Effector CD4-positive, alpha-beta T cell (primary cell): ENCODE data around the gene OPN1MW.
"Not testable (repeated sequence)": the region's sequence is repeated elsewhere in the genome, so short reads cannot be mapped to it uniquely, and the experiment has no call there.

Experiments used
- DNase-seq: peaks from one replicate; pipeline ENCODE4 v3.0.0-alpha.2; 2020

Gene OPN1MW

GRCh38 chrX:154211057-154211456, 28.7 kb downstream of the OPN1MW start:
- DNase-seq = not testable (repeated sequence)

DNA sequence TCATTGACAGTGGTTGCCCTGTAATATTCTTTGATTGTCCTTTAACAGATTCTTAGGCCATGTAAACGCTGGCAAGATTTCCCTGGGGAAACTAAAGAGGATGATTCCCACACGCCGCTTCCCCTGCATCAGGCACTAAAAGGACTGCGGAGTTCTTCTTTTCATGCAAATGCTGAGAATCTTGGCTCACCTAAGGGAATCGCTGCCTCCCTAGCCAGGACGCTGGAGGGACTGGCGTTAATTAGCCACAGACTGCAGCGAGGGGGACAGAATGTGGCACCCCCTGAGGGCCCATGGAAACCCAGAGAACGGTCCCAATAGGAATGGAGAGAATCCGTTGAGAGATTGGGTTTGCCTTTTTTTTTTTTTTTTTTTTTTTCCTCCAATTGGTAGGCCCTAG, 29.1 kb downstream of the OPN1MW start:
- not testable (repeated sequence) for DNase-seq

- not testable (repeated sequence) for DNase-seq
Observed at GRCh38 chrX:154219456-154219855, 37.1 kb downstream of the OPN1MW start, which contains the start of gene OPN1MW2. Gene OPN1MW2 (plus strand): TSS chrX:154219756. CDS start chrX:154219816, 60 bp downstream.

DNA sequence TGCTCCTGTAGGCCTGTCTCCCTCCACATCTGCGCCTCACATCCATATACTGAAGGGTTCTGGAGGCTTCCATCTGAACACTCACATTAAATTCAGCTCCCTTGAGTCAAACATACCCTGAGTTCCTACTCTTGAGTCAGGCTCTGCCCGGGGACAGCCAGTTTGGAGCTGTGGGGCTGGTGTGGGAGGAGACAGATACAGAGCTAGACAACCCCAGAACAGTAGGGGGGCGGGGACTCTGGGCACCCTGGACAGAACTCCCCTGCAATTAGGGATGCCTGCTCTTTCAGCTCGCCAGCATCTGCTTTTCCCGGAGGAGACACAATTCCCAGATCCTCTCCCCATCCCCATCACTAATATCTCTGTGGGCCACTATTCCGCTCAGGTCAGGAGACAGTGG, 42.9 kb downstream of the OPN1MW start:
- DNase-seq = not testable (repeated sequence)

DNA sequence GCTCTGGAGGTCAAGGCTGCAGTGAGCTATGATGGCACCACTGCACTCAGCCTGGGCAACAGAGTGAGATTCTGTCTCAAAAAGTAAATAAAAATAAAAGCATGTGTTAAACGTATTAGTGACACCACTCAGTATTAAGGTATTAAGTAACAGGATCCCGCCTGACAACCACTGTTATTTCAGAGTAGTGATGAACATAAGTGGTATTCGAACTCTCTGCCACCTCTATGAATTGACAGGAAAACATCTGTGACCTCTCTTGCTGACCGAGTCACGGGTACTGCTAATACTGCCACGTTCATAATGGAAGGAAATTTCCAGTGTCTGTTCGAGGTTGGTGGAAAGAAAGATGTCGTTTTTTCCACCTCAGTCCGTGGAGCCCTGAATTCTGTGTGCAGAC, 44.3 kb downstream of the OPN1MW start:
- DNase-seq = not testable (repeated sequence)

GRCh38 chrX:154231443-154231842, 49.0 kb downstream of the OPN1MW start:
- not testable (repeated sequence) for DNase-seq

DNA sequence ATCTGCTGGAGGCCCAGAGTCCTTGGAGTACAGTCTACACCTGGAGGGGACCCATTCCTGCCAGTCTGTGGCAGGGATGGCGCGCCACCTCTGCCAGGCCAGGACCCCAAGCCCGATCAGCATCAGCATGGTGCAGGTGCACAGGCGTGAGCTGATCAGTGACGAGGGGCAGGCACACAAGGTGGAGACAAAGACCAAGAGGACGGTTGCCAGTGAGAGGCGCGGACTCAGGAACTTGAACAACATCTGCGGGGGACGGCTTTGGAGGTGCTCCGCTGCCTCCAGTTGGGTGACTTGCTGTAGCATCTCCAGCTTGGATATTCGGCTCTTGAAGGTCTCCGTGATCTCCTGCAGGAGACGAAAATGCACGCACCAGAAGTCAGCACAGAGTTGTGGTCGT, 51.2 kb downstream of the OPN1MW start:
- not testable (repeated sequence) for DNase-seq

- DNase-seq = not testable (repeated sequence)
Observed at GRCh38 chrX:154238939-154239559, 56.7 kb downstream of the OPN1MW start.

- DNase-seq = not testable (repeated sequence)
Observed at GRCh38 chrX:154239982-154240503, 57.6 kb downstream of the OPN1MW start.
